GM23338 (cell line): Measurements from ENCODE around the gene NCOA7.

Source experiments
- CREB1 ChIP-seq: fragments of 250-450 bp; sonication (Bioruptor Pico); IDR thresholded peaks from 2 replicates; pipeline ENCODE4 v1.5.0; 2020; ENCODE audit warnings: low read depth, mild to moderate bottlenecking, moderate library complexity
- CTCF ChIP-seq, 2 experiments: fragments of 200-600 bp in 1 of 2; sonication (generic) in 1 of 2; conservative IDR thresholded peaks; 2 replicates each; pipeline versions ENCODE4 v1.5.1 to v1.6.1; 2016 to 2017; ENCODE audit warnings: antibody characterized with exemption in 2 of 2, low read depth in 2 of 2, mild to moderate bottlenecking in 2 of 2, moderate library complexity in 1 of 2
- EZH2 ChIP-seq: fragments of 200-600 bp; sonication (generic); IDR thresholded peaks from one replicate; pipeline ENCODE4 v1.8.0; 2017; ENCODE audit warnings: antibody characterized with exemption, mild to moderate bottlenecking, low read depth; ENCODE audit not compliant: unreplicated experiment
- EZH2phosphoT487 ChIP-seq: fragments of 200-600 bp; sonication (generic); IDR thresholded peaks from one replicate; pipeline ENCODE4 v1.8.1; 2018; ENCODE audit warnings: antibody characterized with exemption; ENCODE audit not compliant: unreplicated experiment
- JUNB ChIP-seq: IDR thresholded peaks from one replicate; pipeline ENCODE4 v1.6.1; 2016; ENCODE audit warnings: antibody characterized with exemption; ENCODE audit not compliant: unreplicated experiment
- NANOG ChIP-seq: IDR thresholded peaks from 2 replicates; pipeline ENCODE4 v1.6.1; 2016; ENCODE audit warnings: antibody characterized with exemption, borderline replicate concordance
- POLR2AphosphoS5 ChIP-seq: IDR thresholded peaks from 2 replicates; pipeline ENCODE4 v1.6.1; 2016; ENCODE audit warnings: antibody characterized with exemption, low read depth
- REST ChIP-seq: IDR thresholded peaks from one replicate; pipeline ENCODE4 v1.6.1; 2018; ENCODE audit warnings: antibody characterized with exemption; ENCODE audit not compliant: unreplicated experiment
- TF ChIP-seq, protein P1 (sequence below): fragments of 250-450 bp; sonication (Bioruptor Pico); IDR thresholded peaks from 2 replicates; pipeline ENCODE4 v1.5.0; 2020; ENCODE audit warnings: mild to moderate bottlenecking, moderate library complexity

GRCh38 chr6:125940247-125941041 lies 149.7 kb downstream of the NCOA7 start:
- TF ChIP-seq REST (no peak), EZH2 (no peak), CTCF (conservative IDR thresholded peaks at IDR 0.05; ENCODE audit: low read depth in 2 of 2) (no peak), POLR2AphosphoS5 (no peak), CREB1 (CRISPR knock-in tag) (no peak), JUNB (no peak), NANOG (no peak), EZH2phosphoT487 (no peak)
- TF ChIP-seq, protein P1, sequence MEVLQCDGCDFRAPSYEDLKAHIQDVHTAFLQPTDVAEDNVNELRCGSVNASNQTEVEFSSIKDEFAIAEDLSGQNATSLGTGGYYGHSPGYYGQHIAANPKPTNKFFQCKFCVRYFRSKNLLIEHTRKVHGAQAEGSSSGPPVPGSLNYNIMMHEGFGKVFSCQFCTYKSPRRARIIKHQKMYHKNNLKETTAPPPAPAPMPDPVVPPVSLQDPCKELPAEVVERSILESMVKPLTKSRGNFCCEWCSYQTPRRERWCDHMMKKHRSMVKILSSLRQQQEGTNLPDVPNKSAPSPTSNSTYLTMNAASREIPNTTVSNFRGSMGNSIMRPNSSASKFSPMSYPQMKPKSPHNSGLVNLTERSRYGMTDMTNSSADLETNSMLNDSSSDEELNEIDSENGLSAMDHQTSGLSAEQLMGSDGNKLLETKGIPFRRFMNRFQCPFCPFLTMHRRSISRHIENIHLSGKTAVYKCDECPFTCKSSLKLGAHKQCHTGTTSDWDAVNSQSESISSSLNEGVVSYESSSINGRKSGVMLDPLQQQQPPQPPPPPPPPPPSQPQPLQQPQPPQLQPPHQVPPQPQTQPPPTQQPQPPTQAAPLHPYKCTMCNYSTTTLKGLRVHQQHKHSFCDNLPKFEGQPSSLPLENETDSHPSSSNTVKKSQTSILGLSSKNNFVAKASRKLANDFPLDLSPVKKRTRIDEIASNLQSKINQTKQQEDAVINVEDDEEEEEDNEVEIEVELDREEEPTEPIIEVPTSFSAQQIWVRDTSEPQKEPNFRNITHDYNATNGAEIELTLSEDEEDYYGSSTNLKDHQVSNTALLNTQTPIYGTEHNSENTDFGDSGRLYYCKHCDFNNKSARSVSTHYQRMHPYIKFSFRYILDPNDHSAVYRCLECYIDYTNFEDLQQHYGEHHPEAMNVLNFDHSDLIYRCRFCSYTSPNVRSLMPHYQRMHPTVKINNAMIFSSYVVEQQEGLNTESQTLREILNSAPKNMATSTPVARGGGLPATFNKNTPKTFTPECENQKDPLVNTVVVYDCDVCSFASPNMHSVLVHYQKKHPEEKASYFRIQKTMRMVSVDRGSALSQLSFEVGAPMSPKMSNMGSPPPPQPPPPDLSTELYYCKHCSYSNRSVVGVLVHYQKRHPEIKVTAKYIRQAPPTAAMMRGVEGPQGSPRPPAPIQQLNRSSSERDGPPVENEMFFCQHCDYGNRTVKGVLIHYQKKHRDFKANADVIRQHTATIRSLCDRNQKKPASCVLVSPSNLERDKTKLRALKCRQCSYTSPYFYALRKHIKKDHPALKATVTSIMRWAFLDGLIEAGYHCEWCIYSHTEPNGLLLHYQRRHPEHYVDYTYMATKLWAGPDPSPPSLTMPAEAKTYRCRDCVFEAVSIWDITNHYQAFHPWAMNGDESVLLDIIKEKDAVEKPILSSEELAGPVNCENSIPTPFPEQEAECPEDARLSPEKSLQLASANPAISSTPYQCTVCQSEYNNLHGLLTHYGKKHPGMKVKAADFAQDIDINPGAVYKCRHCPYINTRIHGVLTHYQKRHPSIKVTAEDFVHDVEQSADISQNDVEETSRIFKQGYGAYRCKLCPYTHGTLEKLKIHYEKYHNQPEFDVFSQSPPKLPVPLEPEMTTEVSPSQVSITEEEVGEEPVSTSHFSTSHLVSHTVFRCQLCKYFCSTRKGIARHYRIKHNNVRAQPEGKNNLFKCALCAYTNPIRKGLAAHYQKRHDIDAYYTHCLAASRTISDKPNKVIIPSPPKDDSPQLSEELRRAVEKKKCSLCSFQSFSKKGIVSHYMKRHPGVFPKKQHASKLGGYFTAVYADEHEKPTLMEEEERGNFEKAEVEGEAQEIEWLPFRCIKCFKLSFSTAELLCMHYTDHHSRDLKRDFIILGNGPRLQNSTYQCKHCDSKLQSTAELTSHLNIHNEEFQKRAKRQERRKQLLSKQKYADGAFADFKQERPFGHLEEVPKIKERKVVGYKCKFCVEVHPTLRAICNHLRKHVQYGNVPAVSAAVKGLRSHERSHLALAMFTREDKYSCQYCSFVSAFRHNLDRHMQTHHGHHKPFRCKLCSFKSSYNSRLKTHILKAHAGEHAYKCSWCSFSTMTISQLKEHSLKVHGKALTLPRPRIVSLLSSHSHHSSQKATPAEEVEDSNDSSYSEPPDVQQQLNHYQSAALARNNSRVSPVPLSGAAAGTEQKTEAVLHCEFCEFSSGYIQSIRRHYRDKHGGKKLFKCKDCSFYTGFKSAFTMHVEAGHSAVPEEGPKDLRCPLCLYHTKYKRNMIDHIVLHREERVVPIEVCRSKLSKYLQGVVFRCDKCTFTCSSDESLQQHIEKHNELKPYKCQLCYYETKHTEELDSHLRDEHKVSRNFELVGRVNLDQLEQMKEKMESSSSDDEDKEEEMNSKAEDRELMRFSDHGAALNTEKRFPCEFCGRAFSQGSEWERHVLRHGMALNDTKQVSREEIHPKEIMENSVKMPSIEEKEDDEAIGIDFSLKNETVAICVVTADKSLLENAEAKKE, result no peak
